Measurements from ENCODE around the gene TYK2. TPM values are rescaled to one million over a fixed set of nuclear protein-coding genes. Genes with fewer than 3 reads are reported as not detected.

Gene TYK2
- total and polyA plus RNA-seq, 4 donors, result 102 to 175 (median 150) TPM

- ATAC-seq (ENCODE audit: insufficient read depth, low FRiP score) (no peak), DNase-seq (no peak)
- no peaks in the 10 kb centered on the region for H3K9me3 ChIP-seq (ENCODE audit: control insufficient read depth in 4 of 4, insufficient read depth in 3 of 4, low read length in 3 of 4)
- H3K36me3 ChIP-seq (ENCODE audit: control insufficient read depth in 4 of 4, insufficient read depth in 4 of 4, low read length in 4 of 4), result peaks cover 8 to 79% (median 25%) of the 10 kb centered on the region in 4 donors
- TF ChIP-seq, protein P1, sequence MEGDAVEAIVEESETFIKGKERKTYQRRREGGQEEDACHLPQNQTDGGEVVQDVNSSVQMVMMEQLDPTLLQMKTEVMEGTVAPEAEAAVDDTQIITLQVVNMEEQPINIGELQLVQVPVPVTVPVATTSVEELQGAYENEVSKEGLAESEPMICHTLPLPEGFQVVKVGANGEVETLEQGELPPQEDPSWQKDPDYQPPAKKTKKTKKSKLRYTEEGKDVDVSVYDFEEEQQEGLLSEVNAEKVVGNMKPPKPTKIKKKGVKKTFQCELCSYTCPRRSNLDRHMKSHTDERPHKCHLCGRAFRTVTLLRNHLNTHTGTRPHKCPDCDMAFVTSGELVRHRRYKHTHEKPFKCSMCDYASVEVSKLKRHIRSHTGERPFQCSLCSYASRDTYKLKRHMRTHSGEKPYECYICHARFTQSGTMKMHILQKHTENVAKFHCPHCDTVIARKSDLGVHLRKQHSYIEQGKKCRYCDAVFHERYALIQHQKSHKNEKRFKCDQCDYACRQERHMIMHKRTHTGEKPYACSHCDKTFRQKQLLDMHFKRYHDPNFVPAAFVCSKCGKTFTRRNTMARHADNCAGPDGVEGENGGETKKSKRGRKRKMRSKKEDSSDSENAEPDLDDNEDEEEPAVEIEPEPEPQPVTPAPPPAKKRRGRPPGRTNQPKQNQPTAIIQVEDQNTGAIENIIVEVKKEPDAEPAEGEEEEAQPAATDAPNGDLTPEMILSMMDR (IDR thresholded peaks at IDR 0.05; ENCODE audit: control extremely low read depth, extremely low read depth), result no peak
- H3K9ac ChIP-seq (ENCODE audit: insufficient read depth in 1 of 2, low read length in 2 of 2), result no peak overlapping the region
- H3K4me1 ChIP-seq (ENCODE audit: control insufficient read depth in 5 of 5, insufficient read depth in 5 of 5, low read length in 5 of 5), result no peaks in the 10 kb centered on the region
- H3K27me3 ChIP-seq (ENCODE audit: control insufficient read depth in 3 of 3, insufficient read depth in 3 of 3, low read length in 2 of 3), result no peaks in the 10 kb centered on the region
- no peak overlapping the region for H3K4me3 ChIP-seq
- H3K27ac ChIP-seq (ENCODE audit: low read depth in 1 of 2, low read length in 1 of 2), result no peak overlapping the region
- WGBS, 2 donors, result 78 to 85% methylated on average over 11 of the region's 11 CpGs
Measured at GRCh38 chr19:10321417-10321797, 59.0 kb downstream of the TYK2 start.

DNA sequence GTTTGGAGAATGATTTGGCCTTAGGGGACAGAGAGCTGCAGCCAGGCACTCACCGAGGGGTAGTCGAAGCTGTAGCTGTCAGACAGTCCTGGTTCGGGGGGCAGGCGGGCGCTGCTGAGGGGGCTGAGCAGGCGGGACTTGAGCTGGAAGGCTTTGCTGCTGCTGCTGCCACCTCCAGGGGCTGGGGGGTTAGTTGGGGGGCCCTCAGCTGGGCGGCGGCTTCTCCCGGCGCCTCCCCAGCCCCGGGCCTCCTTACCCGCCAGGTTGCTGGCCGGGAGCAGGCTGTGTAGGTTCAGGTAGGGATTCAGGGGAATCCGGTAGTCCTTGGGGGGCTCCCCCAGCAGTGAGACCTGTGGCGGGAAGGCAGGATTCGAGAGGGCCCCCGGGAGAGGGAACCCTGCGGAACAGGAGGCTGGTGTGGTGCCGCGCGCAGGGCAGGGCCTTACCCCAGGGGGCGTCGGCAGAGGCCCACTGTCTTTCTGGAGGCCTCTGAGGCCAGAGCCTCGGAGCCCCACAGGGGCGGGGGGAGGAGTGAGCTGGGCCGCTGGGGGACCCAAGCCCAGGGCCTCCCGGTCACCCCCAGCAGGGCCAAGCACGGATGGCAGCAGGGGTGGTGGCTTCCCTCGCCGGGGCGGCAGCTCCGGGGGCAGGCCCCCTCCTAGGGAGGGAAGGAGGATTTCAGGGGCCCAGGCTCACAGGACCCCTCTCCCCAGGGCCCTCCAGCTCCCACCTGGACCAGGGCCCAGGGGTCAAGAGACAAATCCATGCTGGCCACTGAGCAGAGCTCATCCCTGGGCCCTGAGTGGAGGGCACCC lies 59.6 kb downstream of the TYK2 start:
- no peaks in the 10 kb centered on the region for H3K27me3 ChIP-seq (ENCODE audit: control insufficient read depth in 3 of 3, insufficient read depth in 3 of 3, low read length in 2 of 3)
- no peak overlapping the region for H3K4me3 ChIP-seq
- H3K27ac ChIP-seq (ENCODE audit: low read depth in 1 of 2, low read length in 1 of 2), result no peak overlapping the region
- H3K36me3 ChIP-seq (ENCODE audit: control insufficient read depth in 4 of 4, insufficient read depth in 4 of 4, low read length in 4 of 4), result peaks cover 8 to 74% (median 25%) of the 10 kb centered on the region in 4 donors
- 95 to 96% methylated on average over 31 to 32 of the region's 32 CpGs for WGBS, 2 donors
- H3K9ac ChIP-seq (ENCODE audit: insufficient read depth in 1 of 2, low read length in 2 of 2), result no peak overlapping the region
- no peaks in the 10 kb centered on the region for H3K9me3 ChIP-seq (ENCODE audit: control insufficient read depth in 4 of 4, insufficient read depth in 3 of 4, low read length in 3 of 4)
- TF ChIP-seq, protein P1 (IDR thresholded peaks at IDR 0.05; ENCODE audit: control extremely low read depth, extremely low read depth), result no peak
- DNase-seq (no peak), ATAC-seq (ENCODE audit: insufficient read depth, low FRiP score) (no peak)
- peaks cover 0 to 4% (median 0%) of the 10 kb centered on the region in 5 donors for H3K4me1 ChIP-seq (ENCODE audit: control insufficient read depth in 5 of 5, insufficient read depth in 5 of 5, low read length in 5 of 5)

DNA sequence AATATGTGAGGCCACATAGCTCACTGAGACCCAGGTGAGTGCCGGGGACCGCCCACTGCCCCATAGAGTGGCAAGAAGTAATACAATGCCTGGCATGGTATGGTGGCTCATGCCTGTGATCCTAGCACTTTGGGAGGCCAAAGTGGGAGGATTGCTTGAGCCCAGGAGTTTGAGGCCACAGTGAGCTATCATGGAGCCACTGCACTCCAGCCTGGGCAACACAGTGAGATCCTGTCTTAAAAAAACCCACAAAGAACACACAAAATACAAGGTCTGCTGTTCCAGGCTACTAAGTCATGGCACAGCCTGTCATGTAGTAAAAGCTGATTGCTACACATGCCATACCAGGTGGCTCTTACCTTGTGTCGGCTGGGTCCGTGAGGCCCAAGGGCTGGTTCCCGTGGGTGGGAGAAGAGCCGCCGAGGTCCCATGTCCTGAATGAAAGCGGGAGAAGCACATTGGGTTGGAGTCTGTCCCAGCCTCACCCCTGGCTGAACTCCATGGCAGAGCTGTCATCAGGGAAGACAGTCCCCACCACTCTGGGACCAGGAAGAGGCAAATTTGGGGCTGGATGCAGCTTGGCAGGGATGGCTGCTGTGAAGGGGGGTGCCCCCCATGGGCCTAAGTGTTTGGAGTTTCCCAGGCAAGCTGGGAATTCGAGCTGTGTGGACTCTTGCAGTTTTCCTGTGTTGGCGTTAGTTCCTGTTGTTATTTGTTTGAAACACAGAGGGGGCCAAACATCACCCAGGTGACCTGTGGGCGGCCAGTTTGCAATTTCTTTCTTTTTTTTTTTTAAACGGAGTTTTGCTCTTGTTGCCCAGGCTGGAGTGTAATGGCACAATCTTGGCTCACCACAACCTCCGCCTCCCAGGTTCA lies 61.3 kb downstream of the TYK2 start:
- H3K9ac ChIP-seq (ENCODE audit: insufficient read depth in 1 of 2, low read length in 2 of 2), result no peak overlapping the region
- TF ChIP-seq, protein P1 (IDR thresholded peaks at IDR 0.05; ENCODE audit: control extremely low read depth, extremely low read depth), result no peak

More for the DNA sequence above, 61.3 kb downstream of the TYK2 start:
- WGBS, 2 donors, result 92 to 95% methylated on average over 13 of the region's 13 CpGs
- no peak for DNase-seq
- Histone ChIP-seq H3K4me1 (ENCODE audit: control insufficient read depth in 5 of 5, insufficient read depth in 5 of 5, low read length in 5 of 5) (peaks cover 0 to 12% (median 0%) of the 10 kb centered on the region in 5 donors), H3K9me3 (ENCODE audit: control insufficient read depth in 4 of 4, insufficient read depth in 3 of 4, low read length in 3 of 4) (no peaks in the 10 kb centered on the region), H3K27me3 (ENCODE audit: control insufficient read depth in 3 of 3, insufficient read depth in 3 of 3, low read length in 2 of 3) (no peaks in the 10 kb centered on the region), H3K27ac (ENCODE audit: low read depth in 1 of 2, low read length in 1 of 2) (no peak overlapping the region), H3K4me3 (no peak overlapping the region), H3K36me3 (ENCODE audit: control insufficient read depth in 4 of 4, insufficient read depth in 4 of 4, low read length in 4 of 4) (peaks cover 3 to 64% (median 20%) of the 10 kb centered on the region in 4 donors)
- no peak for ATAC-seq (ENCODE audit: insufficient read depth, low FRiP score)

Data from lung (tissue), 12 donors.